Ishikawa (cell line): ENCODE data around the gene FKBP11.

Experiments used
- CEBPB ChIP-seq: IDR thresholded peaks from 2 replicates; pipeline ENCODE4 v1.6.1; 2012
- CREB1 ChIP-seq: IDR thresholded peaks from 2 replicates; pipeline ENCODE4 v1.6.1; 2012; ENCODE audit warnings: low read depth
- EGR1 ChIP-seq: IDR thresholded peaks from 2 replicates; pipeline ENCODE4 v1.6.1; 2012
- EP300 ChIP-seq: IDR thresholded peaks from 2 replicates; pipeline ENCODE4 v1.6.1; 2012; ENCODE audit warnings: borderline replicate concordance
- FOXM1 ChIP-seq: IDR thresholded peaks from 2 replicates; pipeline ENCODE4 v1.6.1; 2012; ENCODE audit warnings: low read depth, borderline replicate concordance
- NFIC ChIP-seq: IDR thresholded peaks from 2 replicates; pipeline ENCODE4 v1.6.1; 2012
- RAD21 ChIP-seq: IDR thresholded peaks from 2 replicates; pipeline ENCODE4 v1.6.1; 2012; ENCODE audit warnings: low read depth
- TAF1 ChIP-seq: IDR thresholded peaks from 2 replicates; pipeline ENCODE4 v1.6.1; 2012; ENCODE audit warnings: low read depth, mild to moderate bottlenecking
- TCF12 ChIP-seq: IDR thresholded peaks from 2 replicates; pipeline ENCODE4 v1.6.1; 2012; ENCODE audit warnings: low read depth
- TEAD4 ChIP-seq: IDR thresholded peaks from 2 replicates; pipeline ENCODE4 v1.6.1; 2012
- YY1 ChIP-seq: IDR thresholded peaks from 2 replicates; pipeline ENCODE4 v1.6.1; 2012; ENCODE audit warnings: low read depth
- ZBTB7A ChIP-seq: IDR thresholded peaks from 2 replicates; pipeline ENCODE4 v1.6.1; 2012; ENCODE audit warnings: low read depth
- TF ChIP-seq, protein P1 (sequence below): IDR thresholded peaks from 2 replicates; pipeline ENCODE4 v1.6.1; 2012
- TF ChIP-seq, protein P2 (sequence below): IDR thresholded peaks from 2 replicates; pipeline ENCODE4 v1.6.1; 2012
- TF ChIP-seq, protein P3 (sequence below): IDR thresholded peaks from 2 replicates; pipeline ENCODE4 v1.6.1; 2012; ENCODE audit warnings: low read depth, mild to moderate bottlenecking

FKBP11 gene

DNA sequence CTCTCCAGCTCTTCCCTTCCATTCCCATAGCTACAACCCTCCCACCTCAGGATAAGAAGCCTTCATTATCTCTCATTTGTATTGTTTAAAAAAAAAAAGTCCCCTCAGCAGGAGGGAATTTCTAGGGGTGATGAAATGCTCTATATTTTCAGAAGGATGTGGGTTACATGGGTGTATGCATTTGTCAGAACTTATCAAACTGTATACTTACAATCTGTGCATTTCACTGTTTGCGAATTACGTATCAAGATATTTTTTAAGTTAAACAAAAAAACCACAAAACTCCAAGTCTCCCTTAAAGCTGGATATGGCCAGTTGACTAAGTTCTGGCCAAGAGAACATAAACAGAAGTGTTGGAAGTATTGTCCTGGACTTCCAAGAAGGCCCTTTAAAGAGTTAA is 2.0 kb upstream of the FKBP11 start:
- TF ChIP-seq RAD21 (no peak), NFIC (no peak), TCF12 (no peak)

DNA sequence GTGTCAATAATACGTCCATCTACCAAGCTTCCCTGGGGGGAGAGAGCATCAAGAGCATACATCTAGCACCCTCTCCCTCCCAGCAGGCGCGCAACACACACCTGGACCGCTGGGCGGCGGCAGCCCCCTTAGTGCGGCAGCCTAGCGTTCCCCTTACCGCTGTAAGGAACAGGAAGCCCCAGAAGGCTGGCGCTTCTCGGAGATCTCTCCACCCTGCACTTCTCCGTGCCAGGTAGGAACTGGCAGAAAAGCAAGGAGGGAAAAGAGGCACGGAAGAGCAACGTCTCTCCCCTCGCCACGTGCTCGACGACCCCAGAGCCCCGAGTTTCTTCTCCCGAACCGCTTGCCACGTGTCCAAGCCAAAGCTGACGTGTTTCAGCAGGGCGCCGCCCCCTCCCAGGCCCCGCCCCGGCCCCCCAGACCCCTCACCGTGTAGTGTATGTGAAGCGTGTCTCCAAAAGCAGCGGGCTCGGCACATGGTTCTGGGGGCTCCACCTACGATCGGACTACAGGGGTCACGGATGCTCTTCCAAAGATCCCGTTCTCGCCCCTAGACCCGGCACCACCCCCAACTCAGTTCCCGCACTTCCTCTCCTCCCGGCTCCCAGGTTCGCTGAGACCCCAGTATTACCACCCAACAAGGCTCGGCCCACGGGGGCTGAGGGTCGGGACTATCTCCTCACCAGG is 532 bp downstream of the FKBP11 start:
- TF ChIP-seq RAD21 (peak; percentile 55), NFIC (no peak), TAF1 (no peak), ZBTB7A (peak; percentile 50; the same call in 1 of the 2 replicates), TCF12 (no peak), EGR1 (no peak), CREB1 (no peak)
- TF ChIP-seq, protein P1, sequence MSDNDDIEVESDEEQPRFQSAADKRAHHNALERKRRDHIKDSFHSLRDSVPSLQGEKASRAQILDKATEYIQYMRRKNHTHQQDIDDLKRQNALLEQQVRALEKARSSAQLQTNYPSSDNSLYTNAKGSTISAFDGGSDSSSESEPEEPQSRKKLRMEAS = peak; percentile 92
- TF ChIP-seq, protein P2, sequence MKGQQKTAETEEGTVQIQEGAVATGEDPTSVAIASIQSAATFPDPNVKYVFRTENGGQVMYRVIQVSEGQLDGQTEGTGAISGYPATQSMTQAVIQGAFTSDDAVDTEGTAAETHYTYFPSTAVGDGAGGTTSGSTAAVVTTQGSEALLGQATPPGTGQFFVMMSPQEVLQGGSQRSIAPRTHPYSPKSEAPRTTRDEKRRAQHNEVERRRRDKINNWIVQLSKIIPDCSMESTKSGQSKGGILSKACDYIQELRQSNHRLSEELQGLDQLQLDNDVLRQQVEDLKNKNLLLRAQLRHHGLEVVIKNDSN = peak; percentile 72

DNA sequence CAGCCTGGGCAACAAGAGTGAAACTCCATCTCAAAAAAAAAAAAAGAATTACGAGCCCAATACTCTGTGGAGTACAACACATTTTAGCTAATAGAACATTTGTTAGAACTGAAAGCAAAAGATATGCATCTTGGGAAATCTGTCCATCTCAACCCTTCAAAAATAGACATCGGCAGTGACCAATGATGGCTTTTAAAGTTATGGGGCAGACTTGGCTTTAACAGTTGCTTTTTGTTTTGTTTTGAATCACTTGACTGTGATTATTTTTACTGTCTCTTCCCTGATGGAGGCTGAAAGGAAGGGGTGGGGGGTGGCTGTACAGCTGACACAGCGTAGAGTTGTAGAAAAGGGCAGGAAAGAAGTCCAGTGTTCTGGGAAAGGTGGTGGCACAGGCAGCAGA is 2.2 kb downstream of the FKBP11 start:
- TF ChIP-seq FOXM1 = no peak
- TF ChIP-seq TCF12 = no peak

DNA sequence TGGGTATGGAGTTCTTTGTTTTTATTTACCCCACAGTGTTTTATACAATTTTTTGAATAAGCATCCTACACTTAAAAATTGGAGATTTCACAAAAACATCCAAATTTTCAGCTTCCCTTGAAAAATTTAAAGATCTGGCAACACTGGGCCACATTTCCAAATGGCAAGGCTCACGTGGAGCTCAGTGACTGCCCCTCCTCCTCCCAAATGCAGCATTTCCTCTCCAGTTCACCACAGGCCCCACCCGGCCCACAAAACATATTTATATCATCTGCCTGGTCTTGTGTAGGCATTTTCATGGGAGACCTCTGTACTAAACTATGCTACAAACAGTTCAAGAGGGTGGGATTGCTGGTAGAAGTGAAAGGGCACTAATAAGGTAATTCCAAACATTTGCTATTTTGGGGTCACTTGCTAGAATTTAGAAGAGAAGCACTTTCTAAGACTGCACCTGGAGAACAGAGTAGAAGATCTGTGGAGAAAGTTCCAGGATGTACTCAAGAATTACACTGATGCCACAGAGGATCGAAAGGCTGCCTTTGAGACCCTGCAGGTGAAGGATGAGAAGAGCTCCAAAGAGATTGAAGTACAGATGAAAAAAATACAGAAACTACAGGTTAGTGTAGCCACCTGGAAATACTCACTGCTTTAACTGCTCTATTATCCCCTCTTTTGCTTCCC is 7.3 kb downstream of the FKBP11 start:
- no peak for TF ChIP-seq NFIC
- TF ChIP-seq EP300 = no peak
- no peak for TF ChIP-seq EGR1
- no peak for TF ChIP-seq ZBTB7A
- TF ChIP-seq, protein P1 = no peak
- TF ChIP-seq, protein P2 = no peak
- TF ChIP-seq RAD21 = no peak
- no peak for TF ChIP-seq FOXM1
- TF ChIP-seq, protein P3, sequence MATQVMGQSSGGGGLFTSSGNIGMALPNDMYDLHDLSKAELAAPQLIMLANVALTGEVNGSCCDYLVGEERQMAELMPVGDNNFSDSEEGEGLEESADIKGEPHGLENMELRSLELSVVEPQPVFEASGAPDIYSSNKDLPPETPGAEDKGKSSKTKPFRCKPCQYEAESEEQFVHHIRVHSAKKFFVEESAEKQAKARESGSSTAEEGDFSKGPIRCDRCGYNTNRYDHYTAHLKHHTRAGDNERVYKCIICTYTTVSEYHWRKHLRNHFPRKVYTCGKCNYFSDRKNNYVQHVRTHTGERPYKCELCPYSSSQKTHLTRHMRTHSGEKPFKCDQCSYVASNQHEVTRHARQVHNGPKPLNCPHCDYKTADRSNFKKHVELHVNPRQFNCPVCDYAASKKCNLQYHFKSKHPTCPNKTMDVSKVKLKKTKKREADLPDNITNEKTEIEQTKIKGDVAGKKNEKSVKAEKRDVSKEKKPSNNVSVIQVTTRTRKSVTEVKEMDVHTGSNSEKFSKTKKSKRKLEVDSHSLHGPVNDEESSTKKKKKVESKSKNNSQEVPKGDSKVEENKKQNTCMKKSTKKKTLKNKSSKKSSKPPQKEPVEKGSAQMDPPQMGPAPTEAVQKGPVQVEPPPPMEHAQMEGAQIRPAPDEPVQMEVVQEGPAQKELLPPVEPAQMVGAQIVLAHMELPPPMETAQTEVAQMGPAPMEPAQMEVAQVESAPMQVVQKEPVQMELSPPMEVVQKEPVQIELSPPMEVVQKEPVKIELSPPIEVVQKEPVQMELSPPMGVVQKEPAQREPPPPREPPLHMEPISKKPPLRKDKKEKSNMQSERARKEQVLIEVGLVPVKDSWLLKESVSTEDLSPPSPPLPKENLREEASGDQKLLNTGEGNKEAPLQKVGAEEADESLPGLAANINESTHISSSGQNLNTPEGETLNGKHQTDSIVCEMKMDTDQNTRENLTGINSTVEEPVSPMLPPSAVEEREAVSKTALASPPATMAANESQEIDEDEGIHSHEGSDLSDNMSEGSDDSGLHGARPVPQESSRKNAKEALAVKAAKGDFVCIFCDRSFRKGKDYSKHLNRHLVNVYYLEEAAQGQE = no peak
- TF ChIP-seq TCF12 = no peak
- TF ChIP-seq CREB1 = no peak
- TF ChIP-seq TAF1 = no peak
- TF ChIP-seq CEBPB = no peak
- no peak for TF ChIP-seq YY1
- TF ChIP-seq TEAD4 = no peak

DNA sequence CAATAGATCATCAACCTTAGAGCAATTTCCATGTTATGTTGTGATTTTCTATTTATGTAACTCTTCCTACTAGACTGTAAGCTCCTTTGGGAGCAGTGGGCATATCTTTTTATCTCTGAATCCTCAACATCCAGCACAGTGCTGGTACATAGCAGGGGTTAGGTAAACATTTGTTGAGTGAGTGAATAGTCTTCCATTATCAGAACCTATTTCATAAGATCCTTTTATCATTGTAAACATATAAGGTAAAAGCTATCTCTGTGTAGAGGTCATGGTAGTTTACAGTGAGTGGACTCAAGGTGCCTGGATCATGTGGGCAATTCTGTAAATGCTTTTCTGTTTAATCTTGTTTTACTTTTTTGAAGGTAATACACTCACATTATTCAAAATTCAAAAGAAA is 15.1 kb downstream of the FKBP11 start:
- TF ChIP-seq RAD21 = no peak
- TF ChIP-seq YY1 = no peak
- TF ChIP-seq, protein P3 = no peak
- no peak for TF ChIP-seq CEBPB
- TF ChIP-seq TAF1 = no peak
- TF ChIP-seq TEAD4 = no peak
- no peak for TF ChIP-seq ZBTB7A
- no peak for TF ChIP-seq CREB1
- no peak for TF ChIP-seq TCF12
- TF ChIP-seq EP300 = no peak
- TF ChIP-seq FOXM1 = no peak
- TF ChIP-seq, protein P1 = no peak
- no peak for TF ChIP-seq NFIC
- TF ChIP-seq, protein P2 = no peak
- TF ChIP-seq EGR1 = no peak
